Measurements from ENCODE around the gene L3MBTL4.
"Not testable (repeated sequence)": the region's sequence is repeated elsewhere in the genome, so short reads cannot be mapped to it uniquely, and the experiment has no call there.

L3MBTL4 gene

GRCh38 chr18:6161549-6161948 is 253.2 kb downstream of the L3MBTL4 start:
- no peak for DNase-seq

DNA sequence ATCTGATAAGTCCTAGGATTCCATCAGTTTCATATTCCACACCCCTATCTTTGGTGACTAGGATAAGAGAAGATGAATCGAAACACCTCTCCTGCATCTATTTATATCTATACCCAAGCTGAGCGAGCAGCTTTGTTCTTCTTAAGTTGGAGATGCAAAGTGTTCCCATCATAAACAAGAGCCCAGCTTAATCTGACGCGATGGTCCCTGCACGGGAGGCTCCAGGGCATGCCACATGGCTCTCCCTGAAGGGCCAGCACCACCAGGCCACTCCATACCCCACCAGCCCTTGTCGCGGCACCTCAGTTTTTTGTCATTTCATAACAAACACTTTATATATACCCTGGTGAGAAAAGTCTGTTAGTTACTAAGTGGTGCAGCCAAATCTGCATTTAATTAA is 255.3 kb downstream of the L3MBTL4 start:
- DNase-seq, result no peak

- no peak for DNase-seq
These were observed 255.8 kb downstream of the L3MBTL4 start for GRCh38 chr18:6158958-6159357.

GRCh38 chr18:6156446-6156845 is 258.3 kb downstream of the L3MBTL4 start:
- no peak for DNase-seq

GRCh38 chr18:6155707-6156106 is 259.0 kb downstream of the L3MBTL4 start:
- DNase-seq, result no peak

GRCh38 chr18:6150430-6150829 is 264.3 kb downstream of the L3MBTL4 start:
- no peak for DNase-seq

GRCh38 chr18:6146307-6146661 is 268.4 kb downstream of the L3MBTL4 start:
- DNase-seq, result no peak

DNA sequence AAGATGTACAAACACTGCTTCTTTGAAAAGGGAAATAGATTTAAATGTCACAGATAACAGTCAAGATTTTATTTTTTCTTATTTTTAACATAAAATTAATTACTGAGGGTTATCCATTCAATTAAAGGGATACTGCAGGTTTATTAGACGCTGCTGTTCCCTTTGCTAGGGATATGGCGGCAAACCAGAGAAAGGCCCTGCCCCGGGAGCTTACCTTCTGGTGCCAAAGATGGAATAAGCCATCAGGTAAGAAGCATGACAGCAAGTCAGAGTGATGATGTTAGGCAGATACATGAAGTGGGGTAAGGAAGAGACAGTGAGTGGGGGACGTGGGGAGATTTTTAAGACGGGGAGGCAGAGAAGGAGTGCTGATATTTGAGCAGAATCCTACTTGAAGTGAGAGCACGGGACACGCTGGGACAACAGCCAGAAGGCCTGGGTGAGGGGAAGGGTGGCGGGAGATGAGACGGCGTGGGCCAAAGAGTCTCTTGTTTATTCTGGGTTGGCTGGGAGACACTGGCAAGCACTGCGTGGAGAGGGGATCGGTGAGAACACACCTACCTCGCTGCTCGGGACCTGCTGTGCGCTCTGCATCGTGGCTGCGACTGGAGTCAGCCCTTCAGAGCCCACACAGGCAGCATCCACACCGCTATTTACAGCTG is 268.9 kb downstream of the L3MBTL4 start:
- no peak for DNase-seq

DNA sequence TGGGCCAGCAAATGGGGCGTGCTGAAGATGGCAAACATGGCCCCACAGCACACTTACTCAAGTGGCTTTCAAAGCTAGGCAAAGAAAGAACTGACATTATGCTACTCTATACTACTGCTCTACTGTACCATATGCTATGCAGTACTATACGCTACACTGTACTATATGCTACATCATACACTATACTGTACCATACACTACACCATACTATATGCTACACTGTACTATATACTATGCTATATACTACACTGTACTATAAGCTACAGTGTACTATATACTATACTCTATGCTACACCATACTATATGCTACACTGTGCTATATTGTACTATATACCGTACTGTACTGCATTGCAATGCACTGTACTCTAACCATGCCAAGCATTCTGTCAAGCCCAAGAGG is 275.7 kb downstream of the L3MBTL4 start:
- no peak for DNase-seq

GRCh38 chr18:6135901-6136300 is 278.8 kb downstream of the L3MBTL4 start:
- DNase-seq, result not testable (repeated sequence)

- DNase-seq, result not testable (repeated sequence)
These were observed 279.7 kb downstream of the L3MBTL4 start for GRCh38 chr18:6135029-6135428.

DNA sequence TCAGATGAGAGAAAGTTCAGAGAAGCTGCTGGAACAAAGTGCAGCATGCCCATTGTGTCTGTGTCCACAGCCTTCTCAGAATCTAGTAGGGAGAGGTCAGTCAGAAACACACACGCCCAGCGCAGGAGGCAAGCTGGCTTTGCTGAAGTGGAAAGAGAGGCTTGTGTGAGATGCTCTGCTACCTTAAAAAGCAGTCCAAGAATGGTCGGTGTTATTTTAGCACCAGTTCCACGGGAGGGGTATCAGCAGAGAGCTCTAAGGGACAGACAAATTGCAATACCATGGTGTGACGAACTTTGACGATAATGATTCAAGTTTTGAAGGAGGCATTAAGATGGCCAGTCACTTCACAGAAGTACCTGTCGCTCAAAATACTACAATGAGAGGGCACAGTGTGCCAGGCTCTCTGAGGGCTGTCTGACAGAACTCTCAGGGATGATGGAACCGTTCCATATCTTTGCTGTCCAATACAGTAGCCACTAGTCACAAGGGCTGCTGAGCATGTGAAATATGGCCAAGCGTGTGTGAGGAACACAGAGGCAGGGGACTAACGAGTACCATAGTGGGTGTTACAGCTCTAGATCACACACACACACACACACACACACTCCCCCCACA is 281.9 kb downstream of the L3MBTL4 start:
- DNase-seq, result no peak

DNA sequence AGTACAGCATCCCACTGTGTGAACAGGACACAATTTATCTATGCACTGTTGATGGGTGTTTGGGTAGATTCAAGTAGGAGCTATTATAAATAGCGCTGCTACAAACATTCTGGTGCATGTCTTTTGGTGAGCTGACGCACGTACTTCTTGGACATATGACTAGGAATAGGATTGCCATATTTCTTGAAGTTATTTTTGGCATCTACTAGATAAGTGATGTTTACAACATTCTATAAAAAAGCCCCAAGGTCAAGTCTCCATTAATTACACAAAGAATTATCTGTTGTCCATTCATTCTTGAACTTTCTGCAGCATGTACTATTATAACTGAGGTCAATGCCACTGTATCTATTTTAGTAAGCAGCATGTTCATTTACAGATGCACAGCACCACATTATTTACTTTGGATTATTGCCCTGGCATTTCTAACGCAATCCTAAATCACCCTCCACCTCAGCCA is 293.9 kb downstream of the L3MBTL4 start:
- no peak for DNase-seq

DNA sequence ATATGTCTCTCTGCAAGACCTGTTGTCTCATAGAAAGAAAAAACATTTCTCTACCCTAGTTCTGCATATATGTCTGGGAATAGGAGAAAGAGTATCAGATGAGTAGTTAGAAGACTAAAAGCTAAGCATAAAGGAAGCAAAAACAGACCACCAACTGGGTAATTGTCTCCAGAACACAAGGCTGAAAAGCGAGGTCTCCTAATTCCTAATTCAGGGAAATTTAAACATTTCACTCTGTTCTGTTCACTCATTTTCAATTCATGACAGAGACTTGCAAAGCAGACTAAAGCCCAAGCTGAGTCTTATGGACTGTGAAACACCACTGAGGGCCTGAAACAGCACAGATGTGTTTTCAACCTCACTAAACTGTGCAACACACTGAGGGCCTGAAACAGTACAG is 294.9 kb downstream of the L3MBTL4 start:
- no peak for DNase-seq

GRCh38 chr18:6118080-6118479 is 296.6 kb downstream of the L3MBTL4 start:
- DNase-seq, result no peak

DNA sequence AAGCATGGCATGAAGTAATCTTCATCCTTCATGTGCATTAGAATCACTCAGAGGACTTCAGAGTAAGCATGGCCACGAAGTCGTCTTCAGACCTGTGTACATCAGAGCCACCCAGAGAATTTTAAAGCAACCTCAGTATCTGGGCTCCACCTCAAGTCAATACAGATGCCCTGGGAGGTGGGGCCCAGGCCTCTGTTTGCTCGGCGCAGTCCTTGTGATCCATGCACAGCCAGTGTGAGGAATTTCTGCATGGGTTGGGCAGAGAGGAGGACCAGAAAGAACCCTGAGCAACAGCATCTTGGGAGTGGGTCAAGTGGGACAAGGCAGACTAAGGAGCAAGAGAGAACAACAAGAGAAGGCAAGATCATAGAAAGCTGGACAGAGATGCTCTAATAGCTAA is 299.0 kb downstream of the L3MBTL4 start:
- DNase-seq, result no peak

GRCh38 chr18:6113650-6114049 is 301.1 kb downstream of the L3MBTL4 start:
- no peak for DNase-seq

DNA sequence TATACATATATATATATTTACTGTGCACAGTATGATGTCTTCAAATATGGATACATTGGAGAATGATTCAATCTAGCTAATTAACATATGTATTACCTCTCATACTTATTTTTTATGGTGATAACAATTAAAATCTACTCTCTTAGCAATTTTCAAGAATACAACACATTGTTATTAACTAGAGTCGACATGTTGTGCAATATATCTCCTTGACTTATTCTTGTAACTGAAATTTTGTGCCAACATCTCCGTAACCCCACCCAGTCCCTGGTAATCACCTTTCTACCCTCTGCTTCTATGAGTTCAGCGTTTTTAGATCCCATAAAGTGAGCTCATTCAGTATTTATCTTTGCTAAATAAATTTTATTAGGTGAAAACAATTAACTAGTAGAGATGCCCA is 303.0 kb downstream of the L3MBTL4 start:
- no peak for DNase-seq

DNA sequence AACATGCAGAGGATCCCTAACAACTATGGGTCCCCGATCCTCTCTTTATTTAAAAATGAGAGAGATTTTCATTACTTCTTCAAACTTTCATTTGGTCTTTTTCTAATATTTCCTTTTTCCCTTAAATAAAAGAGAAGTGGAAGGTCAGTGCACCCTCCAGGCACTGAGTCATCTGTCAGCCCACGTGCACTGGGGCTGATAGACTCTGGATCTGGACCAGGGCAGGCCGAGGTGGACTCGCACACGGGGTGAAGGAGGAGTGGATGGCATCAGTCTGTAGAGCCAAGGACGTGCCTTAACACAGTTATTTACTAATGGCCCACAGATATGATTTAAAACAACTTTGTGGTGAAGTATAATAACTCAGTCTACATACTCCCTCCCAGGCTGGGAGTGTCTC is 305.0 kb downstream of the L3MBTL4 start:
- DNase-seq, result no peak

DNA sequence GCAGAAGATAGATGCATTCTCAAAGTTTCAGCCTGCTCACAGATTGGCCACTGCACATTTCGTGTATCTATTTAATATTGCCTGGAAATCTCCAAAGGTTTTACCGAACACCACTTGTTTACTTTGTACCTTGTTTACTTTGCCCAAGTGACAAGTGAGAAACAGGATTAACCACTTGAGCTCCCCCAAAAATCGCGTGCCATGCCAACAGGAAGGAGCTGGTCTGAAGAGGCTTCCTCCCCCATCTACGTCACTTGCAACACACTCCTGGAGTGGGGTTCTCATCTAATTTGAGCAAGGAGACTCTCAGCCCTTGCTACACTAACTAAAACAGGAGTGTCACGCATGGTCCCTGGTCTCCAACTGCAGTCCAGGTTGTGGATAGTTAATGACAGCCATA is 306.9 kb downstream of the L3MBTL4 start:
- DNase-seq, result no peak

DNA sequence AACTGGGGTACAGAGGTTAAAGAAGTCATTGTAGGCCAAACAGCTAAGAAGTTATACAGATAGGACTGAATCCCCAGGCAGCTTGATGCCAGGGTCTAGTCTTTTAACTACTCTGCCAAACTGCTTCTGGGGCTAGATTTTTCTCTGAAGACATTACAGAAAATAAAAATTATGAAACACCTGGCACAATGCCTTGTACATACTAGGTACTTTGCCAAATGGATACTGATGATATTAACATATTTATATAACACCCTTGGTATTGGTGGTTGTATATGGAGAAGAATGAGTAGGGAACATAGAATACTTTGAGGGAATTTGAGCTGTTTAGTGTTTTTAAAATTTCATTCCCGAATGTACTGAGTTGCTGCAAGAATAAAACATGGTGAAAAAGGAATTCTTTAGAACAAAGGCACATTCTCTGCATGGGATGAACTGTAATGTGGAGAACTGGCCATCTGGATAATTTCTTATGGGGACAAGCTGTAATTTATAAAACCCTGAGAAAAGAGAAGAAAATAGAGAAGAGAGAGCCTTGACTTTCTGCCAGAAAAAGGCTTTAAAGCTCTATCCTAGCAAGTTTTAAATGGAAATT is 308.5 kb downstream of the L3MBTL4 start:
- DNase-seq, result no peak

DNA sequence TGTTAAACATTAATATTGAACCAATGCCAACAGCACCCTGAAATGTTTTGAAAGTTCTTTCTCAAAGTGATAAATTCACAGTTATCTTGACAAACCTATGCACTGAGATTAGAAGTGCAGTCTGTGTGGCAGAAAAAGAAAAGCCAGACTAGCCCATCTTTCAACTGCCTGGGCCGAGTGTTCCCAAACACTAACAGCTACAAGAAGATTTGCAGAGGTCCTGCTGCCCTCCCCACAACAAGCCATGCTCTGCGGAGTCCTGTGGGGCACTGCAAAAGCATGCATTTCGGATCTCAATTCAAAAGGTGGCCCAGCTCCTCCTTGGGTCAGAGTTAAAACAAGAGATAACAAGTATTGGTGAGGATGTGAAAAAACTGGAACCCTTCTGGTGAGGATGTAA is 311.0 kb downstream of the L3MBTL4 start:
- no peak for DNase-seq

DNA sequence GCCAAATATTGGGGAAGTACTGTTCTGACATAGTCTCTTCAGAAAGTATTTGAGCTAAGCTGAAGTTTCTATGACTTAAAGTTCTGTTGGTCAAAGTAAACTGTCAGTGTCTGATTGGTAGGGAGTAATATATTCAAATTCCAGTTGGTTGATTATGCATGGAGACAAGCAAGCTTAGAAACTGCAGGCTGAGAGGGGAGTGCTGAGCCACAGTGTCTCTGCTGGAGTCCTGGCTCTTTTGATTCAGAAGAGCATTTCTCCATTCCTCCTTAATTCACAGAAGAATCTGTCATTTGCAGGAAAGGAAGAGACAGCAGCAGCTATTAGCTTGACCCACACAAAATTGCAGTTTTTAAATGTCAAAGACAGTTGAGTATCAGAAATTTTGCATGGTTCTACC is 318.0 kb downstream of the L3MBTL4 start:
- DNase-seq, result no peak

DNA sequence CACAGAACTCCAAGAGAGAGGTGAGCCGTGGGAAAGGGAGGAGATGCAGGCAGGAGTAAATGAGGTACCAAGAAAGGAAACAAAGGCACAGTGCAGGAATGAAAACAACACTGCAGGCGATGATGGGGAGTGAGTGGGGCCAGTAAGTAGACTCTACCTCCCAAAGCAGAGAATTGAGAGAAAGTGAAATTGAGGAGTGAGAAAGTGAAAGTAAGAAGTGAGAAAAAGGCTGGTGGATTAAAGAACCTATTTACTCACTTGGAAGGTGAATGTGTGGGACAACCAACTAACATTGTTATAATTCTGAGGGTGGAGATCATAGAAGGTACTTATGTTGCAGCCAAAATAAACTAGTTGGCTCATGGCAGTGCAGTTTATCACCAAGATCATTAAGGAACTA is 326.3 kb downstream of the L3MBTL4 start:
- no peak for DNase-seq

DNA sequence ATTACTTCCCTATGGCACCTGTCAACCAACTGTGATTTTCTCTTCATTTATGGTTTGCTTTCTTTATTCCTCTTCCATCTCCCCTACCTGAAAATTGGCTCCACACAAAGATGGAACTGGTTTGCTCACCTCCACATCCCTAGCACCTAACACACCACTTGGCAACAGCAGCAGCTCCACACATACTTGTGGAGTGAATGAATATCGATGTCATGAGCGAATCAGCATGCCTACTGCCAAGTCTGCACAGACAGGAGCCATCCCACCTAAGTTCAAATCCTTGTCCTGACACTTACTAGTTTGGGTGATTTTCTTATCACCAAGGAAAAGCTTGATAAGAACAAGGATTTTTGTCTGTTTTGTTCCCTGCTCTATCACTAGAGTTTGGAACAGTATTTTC is 328.0 kb downstream of the L3MBTL4 start:
- no peak for DNase-seq
